Astrocyte (in vitro differentiated cells and primary cell): ENCODE results near the gene PSME4.

Source experiments
- EZH2 ChIP-seq: IDR thresholded peaks from 2 replicates; pipeline ENCODE4 v1.6.1; 2012; ENCODE audit warnings: mild to moderate bottlenecking, low read length, inconsistent platforms; ENCODE audit not compliant: insufficient read depth
- TF ChIP-seq, protein P1 (sequence below): IDR thresholded peaks from 2 replicates; pipeline ENCODE4 v1.5.1; 2011; ENCODE audit warnings: low read depth, mild to moderate bottlenecking, inconsistent platforms, low read length, moderate library complexity; ENCODE audit not compliant: insufficient read depth

- no peak for TF ChIP-seq EZH2
- TF ChIP-seq, protein P1, sequence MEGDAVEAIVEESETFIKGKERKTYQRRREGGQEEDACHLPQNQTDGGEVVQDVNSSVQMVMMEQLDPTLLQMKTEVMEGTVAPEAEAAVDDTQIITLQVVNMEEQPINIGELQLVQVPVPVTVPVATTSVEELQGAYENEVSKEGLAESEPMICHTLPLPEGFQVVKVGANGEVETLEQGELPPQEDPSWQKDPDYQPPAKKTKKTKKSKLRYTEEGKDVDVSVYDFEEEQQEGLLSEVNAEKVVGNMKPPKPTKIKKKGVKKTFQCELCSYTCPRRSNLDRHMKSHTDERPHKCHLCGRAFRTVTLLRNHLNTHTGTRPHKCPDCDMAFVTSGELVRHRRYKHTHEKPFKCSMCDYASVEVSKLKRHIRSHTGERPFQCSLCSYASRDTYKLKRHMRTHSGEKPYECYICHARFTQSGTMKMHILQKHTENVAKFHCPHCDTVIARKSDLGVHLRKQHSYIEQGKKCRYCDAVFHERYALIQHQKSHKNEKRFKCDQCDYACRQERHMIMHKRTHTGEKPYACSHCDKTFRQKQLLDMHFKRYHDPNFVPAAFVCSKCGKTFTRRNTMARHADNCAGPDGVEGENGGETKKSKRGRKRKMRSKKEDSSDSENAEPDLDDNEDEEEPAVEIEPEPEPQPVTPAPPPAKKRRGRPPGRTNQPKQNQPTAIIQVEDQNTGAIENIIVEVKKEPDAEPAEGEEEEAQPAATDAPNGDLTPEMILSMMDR = no peak
These were observed 41.8 kb upstream of the PSME4 start for GRCh38 chr2:54012538-54013141.
